BLaER1 treated with 17β-estradiol and CSF1 and Interleukin-3, amounts not matched to agents 10 nM and 100 nM (cell line): ENCODE results near the gene FUBP3.

ENCODE experiments used
- H3K27ac ChIP-seq, 11 experiments: shearing (Covaris generic); formaldehyde crosslinking; 2 replicates each; pipeline ENCODE4 v1.8.1; 2022
- H3K27me3 ChIP-seq, 11 experiments: shearing (Covaris generic); formaldehyde crosslinking; 2 replicates each; pipeline ENCODE4 v1.8.1; 2022
- H3K36me3 ChIP-seq, 11 experiments: shearing (Covaris generic); formaldehyde crosslinking; 2 replicates each; pipeline ENCODE4 v1.8.1; 2022
- H3K4me1 ChIP-seq, 10 experiments: shearing (Covaris generic); formaldehyde crosslinking; 2 replicates each; pipeline ENCODE4 v1.8.1; 2022
- H3K4me2 ChIP-seq, 11 experiments: shearing (Covaris generic); formaldehyde crosslinking; 2 replicates each; pipeline ENCODE4 v1.8.1; 2022
- H3K4me3 ChIP-seq, 10 experiments: shearing (Covaris generic); formaldehyde crosslinking; 2 replicates each; pipeline ENCODE4 v1.8.1; 2022
- H3K9ac ChIP-seq, 11 experiments: shearing (Covaris generic); formaldehyde crosslinking; 2 replicates each; pipeline ENCODE4 v1.8.1; 2022
- H3K9me3 ChIP-seq, 11 experiments: shearing (Covaris generic); formaldehyde crosslinking; replicated peaks in 1 of 11; 2 replicates each; pipeline ENCODE4 v1.8.1; 2022
- H4K20me1 ChIP-seq, 11 experiments: shearing (Covaris generic); formaldehyde crosslinking; 2 replicates each; pipeline ENCODE4 v1.8.1; 2022
- Cebpa-rat ChIP-seq, 11 experiments: shearing (Covaris generic); IDR thresholded peaks; 2 replicates each; pipeline ENCODE4 v1.8.1; 2022

FUBP3 gene

DNA sequence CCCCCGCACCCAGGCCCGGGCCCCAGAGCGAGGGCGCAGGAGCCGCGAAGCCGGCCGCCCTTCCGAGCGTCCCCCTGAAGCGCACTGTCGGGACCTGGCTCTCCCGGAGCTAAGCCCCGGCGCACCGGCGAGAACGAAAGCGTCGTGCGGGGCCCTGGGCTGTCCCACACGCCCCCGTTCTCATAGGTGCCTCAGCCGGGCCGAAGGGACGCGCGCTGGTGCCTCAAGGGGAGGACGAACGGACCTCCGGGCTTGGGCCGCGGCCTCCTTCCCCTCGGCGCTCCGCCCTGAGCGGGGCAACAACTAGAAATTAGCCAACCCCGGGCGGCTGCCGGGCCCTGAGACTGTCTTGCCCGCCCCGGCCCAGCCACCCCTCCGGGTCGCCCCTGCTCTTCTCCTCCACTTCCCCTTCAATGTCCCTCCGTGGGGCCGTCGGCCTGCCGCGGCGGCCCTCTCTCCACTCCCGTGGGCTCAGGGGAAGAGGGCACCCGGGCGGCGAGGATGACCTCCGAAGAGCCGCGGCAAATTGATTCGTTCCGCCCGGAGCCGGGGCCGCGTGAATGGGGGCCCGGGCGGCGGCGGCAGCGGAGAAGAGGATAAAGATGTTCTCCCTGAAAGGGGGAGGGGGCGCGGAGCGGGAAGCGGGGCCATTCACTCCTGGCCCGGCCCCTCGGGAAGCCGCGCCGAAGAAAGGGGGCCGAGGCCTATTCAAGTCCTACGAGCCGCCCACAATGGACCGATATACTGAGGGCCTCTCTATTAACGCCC is 81.5 kb downstream of the FUBP3 start:
- Histone ChIP-seq H4K20me1 (peaks cover 0 to 83% (median 36%) of the 10 kb centered on the region in 11 experiments; a peak in 16 of 22 replicates), H3K4me1 (no peaks in the 10 kb centered on the region; a peak in 1 of 20 replicates), H3K4me3 (no peak overlapping the region), H3K27me3 (peaks cover 98 to 100% (median 100%) of the 10 kb centered on the region in 11 experiments), H3K9ac (no peak overlapping the region), H3K9me3 (peaks cover 0 to 3% (median 0%) of the 10 kb centered on the region in 11 experiments; a peak in 1 of 22 replicates), H3K36me3 (no peaks in the 10 kb centered on the region), H3K4me2 (no peak overlapping the region), H3K27ac (no peak overlapping the region)
- no peak for TF ChIP-seq Cebpa-rat (IDR thresholded peaks at IDR 0.05)

- Histone ChIP-seq H3K4me3 (no peak overlapping the region), H3K4me2 (no peak overlapping the region), H3K27ac (no peak overlapping the region), H3K9me3 (peaks cover 0 to 3% (median 0%) of the 10 kb centered on the region in 11 experiments; a peak in 1 of 22 replicates), H3K36me3 (no peaks in the 10 kb centered on the region), H4K20me1 (peaks cover 0 to 85% (median 43%) of the 10 kb centered on the region in 11 experiments; a peak in 16 of 22 replicates), H3K9ac (no peak overlapping the region), H3K4me1 (no peaks in the 10 kb centered on the region; a peak in 1 of 20 replicates), H3K27me3 (peaks cover 98 to 100% (median 100%) of the 10 kb centered on the region in 11 experiments)
- TF ChIP-seq Cebpa-rat (IDR thresholded peaks at IDR 0.05): no peak
Measured at GRCh38 chr9:130661451-130662098, 82.2 kb downstream of the FUBP3 start.

- Histone ChIP-seq H3K36me3 (no peaks in the 10 kb centered on the region), H3K4me2 (no peak overlapping the region), H3K4me1 (no peaks in the 10 kb centered on the region; a peak in 1 of 20 replicates), H4K20me1 (peaks cover 0 to 85% (median 43%) of the 10 kb centered on the region in 11 experiments; a peak in 16 of 22 replicates), H3K4me3 (no peak overlapping the region), H3K27ac (no peak overlapping the region), H3K9me3 (peaks cover 0 to 3% (median 0%) of the 10 kb centered on the region in 11 experiments; a peak in 1 of 22 replicates), H3K9ac (no peak overlapping the region), H3K27me3 (peaks cover 98 to 100% (median 100%) of the 10 kb centered on the region in 11 experiments)
- TF ChIP-seq Cebpa-rat (IDR thresholded peaks at IDR 0.05): no peak
Measured at GRCh38 chr9:130662099-130662969, 83.0 kb downstream of the FUBP3 start.

GRCh38 chr9:130662970-130663257 is 83.5 kb downstream of the FUBP3 start:
- H3K4me1 ChIP-seq: no peaks in the 10 kb centered on the region; a peak in 1 of 20 replicates
- no peak overlapping the region for H3K4me2 ChIP-seq
- no peak overlapping the region for H3K27ac ChIP-seq
- H3K4me3 ChIP-seq: no peak overlapping the region
- peaks cover 0 to 83% (median 43%) of the 10 kb centered on the region in 11 experiments; a peak in 16 of 22 replicates for H4K20me1 ChIP-seq
- no peak for TF ChIP-seq Cebpa-rat (IDR thresholded peaks at IDR 0.05)
- H3K9ac ChIP-seq: no peak overlapping the region
- H3K27me3 ChIP-seq: peaks cover 98 to 100% (median 100%) of the 10 kb centered on the region in 11 experiments
- H3K36me3 ChIP-seq: no peaks in the 10 kb centered on the region
- H3K9me3 ChIP-seq: peaks cover 0 to 3% (median 0%) of the 10 kb centered on the region in 11 experiments; a peak in 1 of 22 replicates

DNA sequence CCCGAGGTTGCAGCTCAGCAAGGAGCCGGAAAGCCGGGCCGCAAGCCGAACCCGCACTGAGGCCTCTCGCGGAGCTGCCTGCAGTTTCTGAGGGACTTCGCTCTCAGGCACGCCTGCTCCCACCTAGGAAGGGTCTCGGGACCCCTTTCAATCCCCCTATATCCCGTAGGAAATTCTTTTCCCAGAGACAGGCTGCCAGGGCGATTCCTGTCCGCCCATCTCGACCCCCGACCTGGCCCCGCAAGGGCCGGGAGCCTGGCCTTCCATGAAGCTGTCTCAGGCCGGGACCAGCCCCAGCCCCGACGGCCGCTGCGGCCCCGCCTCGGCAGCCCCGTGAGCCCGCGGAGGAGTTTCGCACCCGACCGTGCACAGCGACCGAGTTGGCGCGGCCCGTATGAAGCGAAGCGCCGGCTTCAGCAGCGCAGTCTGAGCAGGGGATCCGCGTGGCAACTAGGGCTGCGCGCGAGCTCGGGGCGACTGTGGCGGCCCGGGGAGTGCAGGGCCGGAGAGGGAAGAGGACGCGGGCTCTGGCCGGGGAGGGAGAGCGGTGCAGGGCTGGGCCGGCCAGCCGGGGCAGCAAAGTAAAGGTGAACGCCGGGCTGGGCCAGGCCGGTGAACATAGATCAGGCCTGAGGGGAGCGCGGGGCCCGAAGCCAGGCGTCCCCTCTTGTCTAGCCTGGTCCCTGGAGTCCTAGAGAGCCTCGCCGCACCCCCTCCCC is 84.0 kb downstream of the FUBP3 start:
- peaks cover 0 to 78% (median 43%) of the 10 kb centered on the region in 11 experiments; a peak in 16 of 22 replicates for H4K20me1 ChIP-seq
- TF ChIP-seq Cebpa-rat (IDR thresholded peaks at IDR 0.05): no peak
- H3K27ac ChIP-seq: no peak overlapping the region
- no peak overlapping the region; a peak in 1 of 20 replicates for H3K4me3 ChIP-seq
- peaks cover 0 to 3% (median 0%) of the 10 kb centered on the region in 11 experiments; a peak in 1 of 22 replicates for H3K9me3 ChIP-seq
- H3K36me3 ChIP-seq: no peaks in the 10 kb centered on the region
- no peaks in the 10 kb centered on the region; a peak in 1 of 20 replicates for H3K4me1 ChIP-seq
- H3K27me3 ChIP-seq: peaks cover 98 to 100% (median 100%) of the 10 kb centered on the region in 11 experiments
- H3K4me2 ChIP-seq: no peak overlapping the region
- H3K9ac ChIP-seq: no peak overlapping the region

- no peak overlapping the region for H3K4me3 ChIP-seq
- H3K9ac ChIP-seq: no peak overlapping the region
- no peak overlapping the region for H3K4me2 ChIP-seq
- no peaks in the 10 kb centered on the region; a peak in 1 of 20 replicates for H3K4me1 ChIP-seq
- H4K20me1 ChIP-seq: peaks cover 0 to 74% (median 43%) of the 10 kb centered on the region in 11 experiments; a peak in 16 of 22 replicates
- no peaks in the 10 kb centered on the region for H3K36me3 ChIP-seq
- no peak for TF ChIP-seq Cebpa-rat (IDR thresholded peaks at IDR 0.05)
- peaks cover 97 to 100% (median 100%) of the 10 kb centered on the region in 11 experiments for H3K27me3 ChIP-seq
- H3K9me3 ChIP-seq: peaks cover 0 to 3% (median 0%) of the 10 kb centered on the region in 11 experiments; a peak in 1 of 22 replicates
- H3K27ac ChIP-seq: no peak overlapping the region
Measured at GRCh38 chr9:130663977-130664250, 84.5 kb downstream of the FUBP3 start.

GRCh38 chr9:130664251-130665028 is 85.1 kb downstream of the FUBP3 start, which contains the start of gene PRDM12:
Gene PRDM12 (plus strand): TSS chr9:130664594. CDS start chr9:130664654, 60 bp downstream.
- H3K4me2 ChIP-seq: no peak within 1 kb of the TSS
- TF ChIP-seq Cebpa-rat (IDR thresholded peaks at IDR 0.05): no peak
- peaks cover 92 to 96% (median 95%) of the 10 kb centered on the region in 11 experiments for H3K27me3 ChIP-seq

More at GRCh38 chr9:130664251-130665028, 85.1 kb downstream of the FUBP3 start, which contains the start of gene PRDM12:
- no peak within 1 kb of the TSS for H3K27ac ChIP-seq
- no peak within 1 kb of the TSS for H3K9ac ChIP-seq
- no peaks in the 10 kb centered on the region for H3K36me3 ChIP-seq
- peaks cover 0 to 68% (median 43%) of the 10 kb centered on the region in 11 experiments; a peak in 16 of 22 replicates for H4K20me1 ChIP-seq
- no peaks in the 10 kb centered on the region; a peak in 1 of 20 replicates for H3K4me1 ChIP-seq
- H3K4me3 ChIP-seq: no peak within 1 kb of the TSS; a peak in 1 of 20 replicates
- peaks cover 0 to 3% (median 0%) of the 10 kb centered on the region in 11 experiments; a peak in 1 of 22 replicates for H3K9me3 ChIP-seq
